RWPE1 (cell line): ENCODE measurements around the gene DCAF17.

Source experiments
- CTCF ChIA-PET: fragments of 350-600 bp; sonication (Branson Sonifier 250); formaldehyde crosslinking; extraction: SDS; loops from one replicate; lab custom pipeline; 2021; lab: Yijun Ruan, JAX
- POLR2A ChIA-PET: fragments of 400-600 bp; formaldehyde crosslinking; extraction: SDS; loops from one replicate; lab custom pipeline; 2020; ENCODE audit warnings: antibody characterized with exemption; ENCODE audit not compliant: low non-redundant PET; lab: Yijun Ruan, JAX
- DNase-seq: peaks from one replicate; pipeline ENCODE4 v3.0.0; 2012; ENCODE audit warnings: low spot score
- H3K27ac ChIP-seq: fragments of 450-650 bp; 2 replicates; pipeline ENCODE4 v1.5.1; 2017
- CTCF ChIP-seq: fragments of 450-650 bp; conservative IDR thresholded peaks from 2 replicates; pipeline ENCODE4 v1.5.1; 2017; ENCODE audit warnings: low read depth, mild to moderate bottlenecking

Gene DCAF17

GRCh38 chr2:171520471-171520870, 86.4 kb downstream of the DCAF17 start:
- ChIA-PET CTCF (interaction anchor here (0.5 kb wide), 1 partner anchor 24 kb away, joined by 3 read pairs; no protein-coding TSS in a partner anchor), POLR2A (no interaction called here)
- H3K27ac ChIP-seq, result no peak overlapping the region
- no peak for DNase-seq
- TF ChIP-seq CTCF, result no peak

DNA sequence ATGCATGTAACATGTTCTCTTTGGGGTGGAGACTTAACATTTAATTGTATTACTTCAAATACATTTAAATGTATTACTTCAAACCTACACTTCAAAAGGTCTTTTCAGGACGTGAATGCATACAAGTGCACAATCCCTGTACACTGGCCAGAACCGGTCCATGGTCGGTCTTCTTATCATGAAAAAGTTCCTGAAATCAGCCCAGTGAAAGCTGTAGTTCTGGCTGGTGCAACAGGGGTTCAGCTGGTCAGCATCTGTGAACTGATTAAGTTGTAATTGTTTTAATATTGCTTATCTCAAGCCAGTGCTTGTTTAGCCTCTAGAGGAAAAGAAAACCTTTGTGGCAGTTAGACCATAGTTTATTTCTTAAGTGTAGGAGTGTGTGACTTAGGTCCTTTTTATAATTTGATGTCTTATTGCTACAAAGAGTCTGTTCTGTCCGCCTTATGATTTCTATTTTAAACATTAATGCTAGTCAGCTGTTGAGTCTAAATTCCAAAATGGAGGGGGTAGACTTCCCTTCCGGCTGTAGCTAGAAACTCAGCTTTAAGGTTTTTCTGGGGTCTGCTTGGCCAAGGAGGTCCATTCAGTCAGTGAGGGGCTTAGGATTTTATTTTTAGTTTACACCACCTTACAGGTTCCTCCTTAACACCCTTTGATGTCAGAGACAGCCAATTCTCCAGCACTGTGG, 87.5 kb downstream of the DCAF17 start:
- POLR2A ChIA-PET, result no interaction called here

GRCh38 chr2:171522052-171522787, 88.2 kb downstream of the DCAF17 start, which contains the start of gene CYBRD1:
TSS of gene CYBRD1 (plus strand) at chr2:171522474. CDS start at chr2:171522546, 72 bp downstream.
- ChIA-PET CTCF (interaction anchor here (0.5 to 1.0 kb wide), 3 partner anchors 9 to 297 kb away, joined by 3 read pairs; no protein-coding TSS in a partner anchor), POLR2A (no interaction called here)
- peak; percentile 59 for DNase-seq
- no peak for TF ChIP-seq CTCF
- peak within 1 kb of the TSS; percentile 96 for H3K27ac ChIP-seq

More for the DNA sequence above, 87.5 kb downstream of the DCAF17 start:
- no peak for DNase-seq
- peak overlapping the region; percentile 96 for H3K27ac ChIP-seq
- no peak for TF ChIP-seq CTCF
- CTCF ChIA-PET, result interaction anchor here (0.5 to 1.0 kb wide), 3 partner anchors 10 to 298 kb away, joined by 3 read pairs; no protein-coding TSS in a partner anchor

GRCh38 chr2:171522788-171523087, 88.7 kb downstream of the DCAF17 start:
- no peak for TF ChIP-seq CTCF
- POLR2A ChIA-PET, result no interaction called here
- H3K27ac ChIP-seq, result peak overlapping the region; percentile 96
- DNase-seq, result peak; percentile 21
- CTCF ChIA-PET, result no interaction called here

- DNase-seq, result peak; percentile 46
- peak overlapping the region; percentile 96 for H3K27ac ChIP-seq
- TF ChIP-seq CTCF, result no peak
- ChIA-PET CTCF (interaction anchor here (0.6 kb wide), 1 partner anchor 69 kb away, joined by 3 read pairs; no protein-coding TSS in a partner anchor), POLR2A (interaction anchor here (0.5 kb wide), 1 partner anchor 42 kb away, joined by 5 read pairs; no protein-coding TSS in a partner anchor)
These were observed 89.3 kb downstream of the DCAF17 start for GRCh38 chr2:171523088-171524017.

DNA sequence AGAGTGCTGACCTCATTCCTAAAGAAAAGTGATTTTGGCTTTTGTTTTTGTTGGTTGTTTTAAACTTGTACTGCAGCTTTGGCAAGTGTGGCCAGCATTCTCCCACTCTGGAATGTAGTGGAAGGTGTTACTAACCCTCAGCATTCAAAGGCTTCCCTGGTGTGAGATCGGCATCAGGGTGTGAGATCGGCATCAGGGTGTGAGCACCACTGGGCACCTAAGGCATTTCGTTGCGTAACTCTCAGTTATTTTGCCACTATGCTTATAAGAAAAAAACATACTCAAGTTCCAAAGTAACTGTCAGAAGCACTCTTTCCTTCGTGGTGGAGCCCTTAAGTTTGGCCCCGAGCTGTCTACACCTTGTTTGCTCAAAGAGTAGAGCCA, 90.0 kb downstream of the DCAF17 start:
- TF ChIP-seq CTCF, result no peak
- POLR2A ChIA-PET, result no interaction called here
- CTCF ChIA-PET, result interaction anchor here (0.6 kb wide), 1 partner anchor 69 kb away, joined by 3 read pairs; no protein-coding TSS in a partner anchor
- H3K27ac ChIP-seq, result peak overlapping the region; percentile 96
- peak; percentile 80 for DNase-seq
